ENCODE results near the gene MAGI1.

Gene MAGI1

GRCh38 chr3:65761446-65762234 lies 277.1 kb downstream of the MAGI1 start:
- DNase-seq (ENCODE audit: low read depth in 1 of 2, low spot score in 1 of 2): no peak

GRCh38 chr3:65758876-65759598 lies 279.7 kb downstream of the MAGI1 start:
- DNase-seq (ENCODE audit: low read depth in 1 of 2, low spot score in 1 of 2): no peak

GRCh38 chr3:65758438-65758837 lies 280.3 kb downstream of the MAGI1 start:
- no peak for DNase-seq (ENCODE audit: low read depth in 1 of 2, low spot score in 1 of 2)

- no peak for DNase-seq (ENCODE audit: low read depth in 1 of 2, low spot score in 1 of 2)
Observed at GRCh38 chr3:65752636-65753035, 286.1 kb downstream of the MAGI1 start.

- no peak for DNase-seq (ENCODE audit: low read depth in 1 of 2, low spot score in 1 of 2)
Observed at GRCh38 chr3:65751123-65751700, 287.5 kb downstream of the MAGI1 start.

GRCh38 chr3:65749066-65749465 lies 289.7 kb downstream of the MAGI1 start:
- DNase-seq (ENCODE audit: low read depth in 1 of 2, low spot score in 1 of 2): no peak

DNA sequence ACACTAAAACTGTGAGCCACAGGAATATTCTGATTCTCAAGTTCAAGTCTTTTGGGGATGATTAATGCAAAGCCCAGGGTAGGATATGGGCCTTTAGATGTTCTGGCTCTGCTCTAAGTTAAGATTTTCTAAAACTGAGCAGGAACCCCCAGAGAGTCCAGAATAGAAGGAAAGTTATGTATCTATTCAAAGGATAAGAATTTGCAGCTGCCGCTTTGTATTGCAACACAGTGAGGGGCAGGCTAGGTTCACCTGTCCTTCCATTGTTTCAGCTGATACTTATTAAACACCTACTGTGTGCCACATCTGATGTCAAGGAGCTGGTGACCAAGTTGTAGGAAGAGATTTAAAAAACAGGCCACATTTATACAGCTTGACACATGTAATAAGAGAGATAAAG lies 290.4 kb downstream of the MAGI1 start:
- DNase-seq (ENCODE audit: low read depth in 1 of 2, low spot score in 1 of 2): no peak

DNA sequence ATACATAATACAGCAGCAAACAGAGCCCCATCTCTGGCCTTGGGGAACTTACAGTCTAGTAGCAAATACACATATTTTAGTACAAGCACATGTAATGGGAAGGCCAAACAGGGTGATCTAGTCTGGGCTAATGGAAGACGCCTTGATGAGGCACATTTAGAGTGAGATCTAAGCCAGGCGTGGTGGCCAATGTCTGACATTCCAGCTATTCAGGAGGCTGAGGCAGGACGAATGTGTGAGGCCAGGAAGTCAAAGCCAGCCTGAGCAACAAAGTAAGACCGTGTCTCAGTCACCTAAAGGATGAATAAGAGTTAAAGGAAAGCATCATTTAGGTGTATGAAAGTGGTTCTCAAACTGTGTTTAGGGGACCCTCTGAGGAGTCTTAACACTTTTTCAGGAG lies 291.9 kb downstream of the MAGI1 start:
- no peak for DNase-seq (ENCODE audit: low read depth in 1 of 2, low spot score in 1 of 2)

DNA sequence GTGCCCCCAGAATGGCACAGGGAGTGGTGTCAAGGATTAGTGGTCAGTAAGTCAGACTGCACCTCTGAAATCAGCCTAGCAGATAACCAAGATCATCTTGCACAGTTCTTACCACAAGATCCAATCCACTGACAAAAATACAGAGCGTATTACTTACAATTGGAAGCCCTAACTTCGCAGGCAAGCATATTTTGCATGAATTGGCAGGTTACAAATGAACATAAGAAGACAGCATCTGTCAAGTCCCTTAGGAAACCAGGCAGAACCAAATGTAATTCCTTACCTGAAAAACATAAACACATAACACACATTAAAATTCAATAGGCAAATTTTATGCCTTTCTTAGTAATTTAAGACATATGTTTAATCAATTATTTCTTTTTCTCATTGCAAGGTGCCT lies 293.4 kb downstream of the MAGI1 start:
- DNase-seq (ENCODE audit: low read depth in 1 of 2, low spot score in 1 of 2): no peak

DNA sequence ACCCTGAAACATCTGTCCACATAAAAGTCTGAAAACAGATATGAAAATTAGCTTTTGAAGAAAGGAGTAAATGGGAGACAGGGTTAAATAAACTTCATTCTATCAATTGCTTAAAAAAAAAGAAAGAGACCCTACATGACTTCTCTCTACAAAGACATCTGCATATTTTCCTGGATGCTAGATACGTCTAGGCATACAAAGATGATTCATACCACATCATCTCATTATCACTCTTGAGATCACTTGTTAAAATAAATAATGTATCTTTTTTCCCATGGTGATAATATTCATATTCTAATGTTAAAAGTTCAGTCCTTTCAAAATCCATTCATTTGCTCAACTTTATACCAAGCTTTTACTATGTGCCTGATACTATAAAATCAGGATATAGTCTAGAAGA lies 295.8 kb downstream of the MAGI1 start:
- DNase-seq (ENCODE audit: low read depth in 1 of 2, low spot score in 1 of 2): no peak

DNA sequence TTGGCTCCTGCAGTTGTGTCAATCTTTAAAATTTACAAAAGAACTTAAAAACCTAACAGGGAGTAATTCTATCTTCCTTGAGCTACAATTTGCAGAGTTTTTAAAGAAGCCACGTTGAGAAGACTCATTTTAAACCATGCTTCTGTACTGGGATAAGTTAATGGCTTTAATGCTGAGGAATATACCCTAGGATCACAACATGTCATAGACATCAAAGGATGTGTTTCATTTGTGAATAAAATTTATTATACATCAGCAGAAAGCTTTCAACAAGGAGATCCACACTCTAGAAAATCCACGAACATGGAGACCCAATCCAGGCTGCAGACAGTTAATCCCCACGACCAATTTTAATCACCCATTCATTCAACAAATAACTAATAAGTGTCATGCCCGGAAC lies 297.2 kb downstream of the MAGI1 start:
- DNase-seq (ENCODE audit: low read depth in 1 of 2, low spot score in 1 of 2): no peak

DNA sequence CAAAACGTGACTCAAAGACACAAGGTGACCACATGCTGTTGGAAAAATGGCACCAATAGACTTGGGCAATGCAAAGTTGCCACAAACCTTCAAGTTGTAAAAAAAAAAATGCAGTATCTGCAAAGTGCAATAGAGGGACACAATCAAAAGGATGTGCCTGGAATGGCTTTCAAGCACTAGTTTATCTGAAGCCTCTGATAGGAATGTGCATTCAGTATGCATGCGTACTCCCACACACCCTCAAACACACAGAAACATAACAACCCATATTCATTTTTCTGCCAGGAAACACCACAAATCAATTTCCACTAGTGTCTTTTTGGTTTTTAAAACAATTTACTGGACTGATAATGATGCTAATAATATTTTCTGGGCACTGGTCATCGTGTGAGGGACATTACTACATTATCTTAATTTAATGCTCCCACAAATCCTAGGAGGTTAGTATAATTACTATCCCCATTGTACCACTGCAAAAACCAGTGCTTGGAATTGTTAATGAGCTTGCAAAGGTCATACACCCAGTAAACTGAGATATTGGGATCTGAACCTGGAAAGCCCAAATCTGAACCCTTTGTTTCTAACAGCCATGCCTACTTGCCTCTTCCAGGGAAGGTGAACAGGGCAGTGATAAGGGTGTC lies 298.7 kb downstream of the MAGI1 start:
- DNase-seq (ENCODE audit: low read depth in 1 of 2, low spot score in 1 of 2): no peak

- no peak for DNase-seq (ENCODE audit: low read depth in 1 of 2, low spot score in 1 of 2)
Observed at GRCh38 chr3:65734792-65735191, 303.9 kb downstream of the MAGI1 start.

- no peak for DNase-seq (ENCODE audit: low read depth in 1 of 2, low spot score in 1 of 2)
Observed at GRCh38 chr3:65734382-65734781, 304.3 kb downstream of the MAGI1 start.

DNA sequence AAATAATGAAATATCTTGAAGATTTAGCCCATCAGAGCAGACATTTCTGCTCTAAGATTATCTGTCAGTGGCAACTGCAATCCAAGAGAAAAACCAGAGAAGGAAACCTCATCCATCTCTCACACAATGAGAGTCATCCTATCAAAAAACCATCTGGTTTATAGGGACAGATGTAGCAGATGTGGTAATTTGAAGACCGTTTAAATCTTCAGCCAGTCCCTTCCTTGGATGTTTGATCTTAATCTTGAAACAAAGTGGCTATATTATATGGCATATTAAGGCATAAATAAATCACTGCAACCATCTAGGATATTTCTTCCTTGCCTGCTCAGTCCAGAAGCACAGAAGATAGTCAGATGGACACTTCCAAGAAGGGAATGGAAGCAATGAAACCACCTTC lies 305.3 kb downstream of the MAGI1 start:
- no peak for DNase-seq (ENCODE audit: low read depth in 1 of 2, low spot score in 1 of 2)

DNA sequence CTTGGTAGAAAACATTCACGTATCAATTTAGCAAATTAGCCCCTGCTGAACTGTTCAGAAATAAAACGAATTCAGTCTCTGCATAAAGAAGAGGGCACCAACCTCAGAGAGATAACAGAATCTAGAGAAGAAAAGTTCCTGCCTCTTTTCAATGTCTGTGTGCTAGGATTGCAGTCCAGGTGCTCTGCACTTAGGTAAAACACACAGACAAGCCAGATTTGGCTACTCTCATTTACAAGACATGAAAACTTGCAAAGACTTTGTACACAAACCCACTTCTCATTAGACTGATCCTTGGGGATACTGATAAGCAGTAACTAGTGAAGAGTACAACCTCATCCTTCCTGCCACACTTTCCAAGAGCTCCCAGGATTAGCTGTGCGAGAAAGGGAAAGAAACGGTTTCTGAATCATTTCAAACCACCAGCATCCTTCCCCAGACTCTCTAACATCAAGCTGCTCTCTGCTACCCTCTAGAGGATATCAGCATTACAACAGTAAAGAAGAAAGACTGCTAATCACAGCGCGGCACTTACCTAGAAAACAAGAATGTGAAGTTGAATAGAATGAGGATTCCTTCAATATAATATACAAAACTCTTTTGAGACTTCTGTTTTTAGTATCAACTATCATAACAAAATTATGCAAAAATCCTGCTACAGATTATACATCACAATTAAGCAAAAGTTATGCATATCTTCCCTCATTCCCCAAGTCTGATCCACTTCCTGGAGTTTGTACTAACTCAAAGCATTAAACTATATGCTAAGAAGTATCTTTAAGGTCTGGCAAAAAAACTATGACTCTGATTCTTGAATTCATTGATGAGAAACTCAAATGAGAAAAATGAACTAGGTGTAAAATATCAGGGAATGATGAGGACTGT lies 306.4 kb downstream of the MAGI1 start:
- no peak for DNase-seq (ENCODE audit: low read depth in 1 of 2, low spot score in 1 of 2)

GRCh38 chr3:65730449-65730848 lies 308.3 kb downstream of the MAGI1 start:
- DNase-seq (ENCODE audit: low read depth in 1 of 2, low spot score in 1 of 2): no peak

GRCh38 chr3:65729973-65730372 lies 308.7 kb downstream of the MAGI1 start:
- DNase-seq (ENCODE audit: low read depth in 1 of 2, low spot score in 1 of 2): no peak

GRCh38 chr3:65729555-65729954 lies 309.2 kb downstream of the MAGI1 start:
- DNase-seq (ENCODE audit: low read depth in 1 of 2, low spot score in 1 of 2): no peak

DNA sequence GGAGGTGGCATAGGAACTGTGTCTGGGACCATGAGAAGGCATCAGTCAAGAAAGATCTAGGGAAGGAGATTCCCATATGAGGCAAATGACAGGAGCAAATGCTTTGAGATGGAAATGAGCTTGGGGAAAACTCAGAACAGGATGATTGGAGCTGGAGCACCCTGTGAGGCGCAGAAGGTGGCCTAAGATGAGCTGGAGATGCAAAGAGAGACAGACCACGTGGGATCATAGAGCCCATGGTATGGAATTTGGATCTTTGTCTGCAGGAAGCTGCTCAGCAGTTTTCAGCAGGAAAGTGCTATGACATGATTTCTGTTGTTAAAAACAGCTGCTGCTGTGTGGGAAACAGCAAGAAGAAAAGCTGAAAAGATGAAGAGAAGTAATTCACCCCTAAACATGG lies 310.6 kb downstream of the MAGI1 start:
- DNase-seq (ENCODE audit: low read depth in 1 of 2, low spot score in 1 of 2): no peak

- DNase-seq (ENCODE audit: low read depth in 1 of 2, low spot score in 1 of 2): no peak
Observed at GRCh38 chr3:65723985-65724384, 314.7 kb downstream of the MAGI1 start.
